Daoy (cell line): ENCODE results near the gene LPAR5. TPM values are rescaled to one million over a fixed set of nuclear protein-coding genes. Genes with fewer than 3 reads are reported as not detected.

Experiments
- DNase-seq: peaks from one replicate; pipeline ENCODE4 v3.0.0-alpha.2; 2015; ENCODE audit warnings: low read depth
- total RNA-seq: library from RNA; depleted of rRNA; stranded (reverse); fragments of >200 nt; shearing (Covaris generic); gene quantifications from 2 replicates; pipeline ENCODE4 v1.2.3, GENCODE V29; 2014

LPAR5 gene
- total RNA-seq, 1 experiment from 2014 or later, result not detected

- no peak for DNase-seq
Measured at GRCh38 chr12:6638305-6638704, 2.5 kb upstream of the LPAR5 start.

- DNase-seq, result no peak
Measured at GRCh38 chr12:6635375-6635855, 344 bp downstream of the LPAR5 start.

GRCh38 chr12:6632026-6632983 lies 3.5 kb downstream of the LPAR5 start:
- DNase-seq, result peak; percentile 42

- DNase-seq, result no peak
Measured at GRCh38 chr12:6631549-6631961, 4.2 kb downstream of the LPAR5 start.

- DNase-seq, result no peak
Measured at GRCh38 chr12:6630736-6631135, 5.0 kb downstream of the LPAR5 start.

- DNase-seq, result no peak
Measured at GRCh38 chr12:6627616-6628015, 8.1 kb downstream of the LPAR5 start.

GRCh38 chr12:6626654-6627283 lies 9.0 kb downstream of the LPAR5 start:
- peak; percentile 35 for DNase-seq

- DNase-seq, result no peak
Measured at GRCh38 chr12:6620885-6621274, 14.9 kb downstream of the LPAR5 start.

- no peak for DNase-seq
Measured at GRCh38 chr12:6620137-6620884, 15.4 kb downstream of the LPAR5 start.

- DNase-seq, result no peak
Measured at GRCh38 chr12:6618483-6619225, 17.1 kb downstream of the LPAR5 start.

GRCh38 chr12:6615802-6616201 lies 20.0 kb downstream of the LPAR5 start:
- no peak for DNase-seq

GRCh38 chr12:6614513-6615172 lies 21.1 kb downstream of the LPAR5 start:
- peak; percentile 17 for DNase-seq

- peak; percentile 98 for DNase-seq
Measured at GRCh38 chr12:6613776-6614512, 21.8 kb downstream of the LPAR5 start.

- peak; percentile 86 for DNase-seq
Measured at GRCh38 chr12:6613015-6613775, 22.6 kb downstream of the LPAR5 start.

GRCh38 chr12:6612652-6613014 lies 23.1 kb downstream of the LPAR5 start:
- no peak for DNase-seq

GRCh38 chr12:6612247-6612646 lies 23.5 kb downstream of the LPAR5 start:
- peak; percentile 19 for DNase-seq

- DNase-seq, result peak; percentile 12
Measured at GRCh38 chr12:6608592-6609281, 27.0 kb downstream of the LPAR5 start.

GRCh38 chr12:6607751-6608591 lies 27.8 kb downstream of the LPAR5 start:
- peak; percentile 88 for DNase-seq
